H1 (cell line): ENCODE data around the gene POLDIP3.
"Not testable (repeated sequence)": the region's sequence is repeated elsewhere in the genome, so short reads cannot be mapped to it uniquely, and the experiment has no call there.

ENCODE experiments used
- CHD2 ChIP-seq: IDR thresholded peaks from 2 replicates; pipeline ENCODE4 v1.6.1; 2012; ENCODE audit warnings: low read length, improper control_type of control experiment
- CREB1 ChIP-seq: IDR thresholded peaks from 2 replicates; pipeline ENCODE4 v1.6.1; 2012; ENCODE audit warnings: inconsistent platforms
- EZH2 ChIP-seq: fragments of 200-600 bp; sonication (generic); IDR thresholded peaks from 2 replicates; pipeline ENCODE4 v1.7.1; 2012; ENCODE audit warnings: low read depth, mild to moderate bottlenecking, moderate library complexity, low read length, inconsistent platforms; ENCODE audit not compliant: severe bottlenecking
- KDM4A ChIP-seq: IDR thresholded peaks from one replicate; pipeline ENCODE4 v1.7.1; 2012; ENCODE audit warnings: low read depth, mild to moderate bottlenecking, moderate library complexity, low read length, inconsistent platforms; ENCODE audit not compliant: severe bottlenecking
- MAFK ChIP-seq: IDR thresholded peaks from 2 replicates; pipeline ENCODE4 v1.6.1; 2012; ENCODE audit warnings: low read depth, mild to moderate bottlenecking, improper control_type of control experiment, low read length
- POLR2A ChIP-seq, 2 experiments: IDR thresholded peaks; 1 replicate in 1 of 2; 2 replicates in 1 of 2; pipeline ENCODE4 v1.6.1; 2011; ENCODE audit warnings: low read depth in 2 of 2, low read length in 2 of 2, mild to moderate bottlenecking in 2 of 2; ENCODE audit errors: control extremely low read depth in 1 of 2
- POLR2AphosphoS5 ChIP-seq: IDR thresholded peaks from 2 replicates; pipeline ENCODE4 v1.6.1; 2011; ENCODE audit warnings: low read depth, low read length
- SP4 ChIP-seq: IDR thresholded peaks from 2 replicates; pipeline ENCODE4 v1.6.1; 2012; ENCODE audit warnings: low read length, inconsistent platforms
- SUZ12 ChIP-seq: fragments of 200-600 bp; sonication (generic); IDR thresholded peaks from 2 replicates; pipeline ENCODE4 v1.6.1; 2012; ENCODE audit warnings: mild to moderate bottlenecking, inconsistent platforms, low read length, moderate library complexity, mixed read lengths
- TAF1 ChIP-seq: IDR thresholded peaks from 2 replicates; pipeline ENCODE4 v1.6.1; 2011; ENCODE audit warnings: mild to moderate bottlenecking, low read depth, low read length
- TF ChIP-seq, protein P1 (sequence below): IDR thresholded peaks from 2 replicates; pipeline ENCODE4 v1.6.1; 2012; ENCODE audit warnings: low read length, inconsistent platforms
- TF ChIP-seq, protein P2 (sequence below), 3 experiments: IDR thresholded peaks; 1 replicate in 2 of 3; 2 replicates in 1 of 3; pipeline versions ENCODE4 v1.5.1 to v1.6.1; 2011; ENCODE audit warnings: low read length in 3 of 3, mild to moderate bottlenecking in 3 of 3, inconsistent platforms in 2 of 3, low read depth in 1 of 3, moderate library complexity in 1 of 3; ENCODE audit not compliant: insufficient read depth in 1 of 3; ENCODE audit errors: control extremely low read depth in 1 of 3
- TF ChIP-seq, protein P3 (sequence below): IDR thresholded peaks from 2 replicates; pipeline ENCODE4 v1.6.1; 2012; ENCODE audit warnings: inconsistent platforms

DNA sequence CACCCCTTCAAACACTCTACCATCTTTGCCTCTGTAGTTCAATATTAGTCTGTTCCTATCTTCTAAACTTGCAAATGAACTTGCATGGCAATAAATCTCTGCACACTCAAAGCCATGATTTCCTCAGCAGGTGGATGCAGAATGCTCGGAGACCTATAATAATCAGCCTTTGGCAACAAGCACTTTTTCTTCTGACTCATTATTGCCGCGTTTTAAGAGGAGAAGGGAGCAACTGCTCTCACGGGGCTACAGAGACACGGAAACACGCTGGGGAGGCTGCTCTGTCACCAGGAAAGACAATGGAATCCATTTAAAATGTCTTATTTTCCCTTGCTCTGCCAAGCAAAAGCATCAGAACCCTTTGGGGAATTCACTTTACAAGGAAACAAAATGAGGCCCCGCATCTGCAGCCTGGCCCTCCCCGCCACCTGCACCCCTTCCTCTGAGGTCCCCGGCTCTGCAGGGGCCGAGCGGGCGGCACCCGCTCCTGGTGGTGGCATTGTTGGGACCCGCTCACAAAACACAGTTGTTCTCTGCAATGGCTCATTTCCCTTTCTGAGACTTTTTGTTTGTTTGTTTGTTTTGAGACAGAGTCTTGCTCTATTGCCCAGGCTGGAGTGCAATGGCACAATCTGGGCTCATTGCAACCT lies 79.5 kb downstream of the POLDIP3 start:
- TF ChIP-seq TAF1; POLR2A (IDR thresholded peaks at IDR 0.05; ENCODE audit: control extremely low read depth in 1 of 2, low read depth in 2 of 2, low read length in 2 of 2); SP4; EZH2; SUZ12; POLR2AphosphoS5; CREB1; KDM4A; MAFK; CHD2: not testable (repeated sequence)
- TF ChIP-seq, protein P1, sequence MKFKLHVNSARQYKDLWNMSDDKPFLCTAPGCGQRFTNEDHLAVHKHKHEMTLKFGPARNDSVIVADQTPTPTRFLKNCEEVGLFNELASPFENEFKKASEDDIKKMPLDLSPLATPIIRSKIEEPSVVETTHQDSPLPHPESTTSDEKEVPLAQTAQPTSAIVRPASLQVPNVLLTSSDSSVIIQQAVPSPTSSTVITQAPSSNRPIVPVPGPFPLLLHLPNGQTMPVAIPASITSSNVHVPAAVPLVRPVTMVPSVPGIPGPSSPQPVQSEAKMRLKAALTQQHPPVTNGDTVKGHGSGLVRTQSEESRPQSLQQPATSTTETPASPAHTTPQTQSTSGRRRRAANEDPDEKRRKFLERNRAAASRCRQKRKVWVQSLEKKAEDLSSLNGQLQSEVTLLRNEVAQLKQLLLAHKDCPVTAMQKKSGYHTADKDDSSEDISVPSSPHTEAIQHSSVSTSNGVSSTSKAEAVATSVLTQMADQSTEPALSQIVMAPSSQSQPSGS = not testable (repeated sequence)
- TF ChIP-seq, protein P2, sequence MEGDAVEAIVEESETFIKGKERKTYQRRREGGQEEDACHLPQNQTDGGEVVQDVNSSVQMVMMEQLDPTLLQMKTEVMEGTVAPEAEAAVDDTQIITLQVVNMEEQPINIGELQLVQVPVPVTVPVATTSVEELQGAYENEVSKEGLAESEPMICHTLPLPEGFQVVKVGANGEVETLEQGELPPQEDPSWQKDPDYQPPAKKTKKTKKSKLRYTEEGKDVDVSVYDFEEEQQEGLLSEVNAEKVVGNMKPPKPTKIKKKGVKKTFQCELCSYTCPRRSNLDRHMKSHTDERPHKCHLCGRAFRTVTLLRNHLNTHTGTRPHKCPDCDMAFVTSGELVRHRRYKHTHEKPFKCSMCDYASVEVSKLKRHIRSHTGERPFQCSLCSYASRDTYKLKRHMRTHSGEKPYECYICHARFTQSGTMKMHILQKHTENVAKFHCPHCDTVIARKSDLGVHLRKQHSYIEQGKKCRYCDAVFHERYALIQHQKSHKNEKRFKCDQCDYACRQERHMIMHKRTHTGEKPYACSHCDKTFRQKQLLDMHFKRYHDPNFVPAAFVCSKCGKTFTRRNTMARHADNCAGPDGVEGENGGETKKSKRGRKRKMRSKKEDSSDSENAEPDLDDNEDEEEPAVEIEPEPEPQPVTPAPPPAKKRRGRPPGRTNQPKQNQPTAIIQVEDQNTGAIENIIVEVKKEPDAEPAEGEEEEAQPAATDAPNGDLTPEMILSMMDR (IDR thresholded peaks at IDR 0.05; ENCODE audit: control extremely low read depth in 1 of 3, insufficient read depth in 1 of 3, low read depth in 1 of 3, low read length in 3 of 3) = not testable (repeated sequence)
- TF ChIP-seq, protein P3, sequence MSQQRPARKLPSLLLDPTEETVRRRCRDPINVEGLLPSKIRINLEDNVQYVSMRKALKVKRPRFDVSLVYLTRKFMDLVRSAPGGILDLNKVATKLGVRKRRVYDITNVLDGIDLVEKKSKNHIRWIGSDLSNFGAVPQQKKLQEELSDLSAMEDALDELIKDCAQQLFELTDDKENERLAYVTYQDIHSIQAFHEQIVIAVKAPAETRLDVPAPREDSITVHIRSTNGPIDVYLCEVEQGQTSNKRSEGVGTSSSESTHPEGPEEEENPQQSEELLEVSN = not testable (repeated sequence)
